IMR-90 (cell line): Measurements from ENCODE around the gene ENTPD1. TPM values are rescaled to one million over a fixed set of nuclear protein-coding genes. Genes with fewer than 3 reads are reported as not detected.

Experiments
- ATAC-seq: fragments of 200-7000 bp; cut with Tn5 transposase; 2 replicates; pipeline ENCODE4 v1.9.1; 2020; ENCODE audit warnings: low read depth, mild to moderate bottlenecking, moderate library complexity
- BruUV-seq: library from RNA; stranded (reverse); fragments of 400-500 nt; replicated peaks from 2 replicates; lab custom pipeline; 2021; lab: Mats Ljungman, UMichigan
- CTCF ChIA-PET: fragments of 300-600 bp; formaldehyde crosslinking; extraction: SDS; loops from one replicate; lab custom pipeline; 2021; ENCODE audit warnings: antibody characterized with exemption; lab: Yijun Ruan, JAX
- POLR2A ChIA-PET: fragments of 300-600 bp; sonication (Branson Sonifier 250); formaldehyde crosslinking; loops from one replicate; lab custom pipeline; 2022; ENCODE audit warnings: antibody characterized with exemption; ENCODE audit not compliant: unreplicated experiment; lab: Charles Lee
- DNase-seq: peaks from one replicate; pipeline ENCODE4 v3.0.0; 2013
- H2AFZ ChIP-seq: replicated peaks from 2 replicates; pipeline ENCODE3; 2013; ENCODE audit warnings: low read length, mild to moderate bottlenecking; ENCODE audit not compliant: poor library complexity
- H2AK5ac ChIP-seq: 2 replicates; pipeline ENCODE4 v1.6.1; 2013; ENCODE audit warnings: low read depth, low read length, inconsistent platforms
- H2AK9ac ChIP-seq: replicated peaks from 2 replicates; pipeline ENCODE3; 2013; ENCODE audit warnings: mild to moderate bottlenecking, low read depth, low read length, moderate library complexity; ENCODE audit not compliant: poor library complexity
- H2BK120ac ChIP-seq: 2 replicates; pipeline ENCODE4 v1.6.1; 2013; ENCODE audit warnings: low read depth, low read length, inconsistent platforms
- H2BK15ac ChIP-seq: 3 replicates; pipeline ENCODE4 v1.6.1; 2013; ENCODE audit warnings: low read depth, low read length, inconsistent platforms
- H2BK20ac ChIP-seq: 2 replicates; pipeline ENCODE4 v1.6.1; 2013; ENCODE audit warnings: low read depth, mild to moderate bottlenecking, inconsistent platforms, low read length, moderate library complexity
- H2BK5ac ChIP-seq: 2 replicates; pipeline ENCODE4 v1.6.1; 2013; ENCODE audit warnings: mild to moderate bottlenecking, low read depth, low read length, inconsistent platforms; ENCODE audit not compliant: poor library complexity, severe bottlenecking
- H3K14ac ChIP-seq: replicated peaks from 2 replicates; pipeline ENCODE4 v1.6.1; 2013; ENCODE audit warnings: low read depth, low read length, inconsistent platforms
- H3K18ac ChIP-seq: 2 replicates; pipeline ENCODE4 v1.6.1; 2013; ENCODE audit warnings: low read depth, low read length, control low read depth
- H3K23ac ChIP-seq: 2 replicates; pipeline ENCODE4 v1.6.1; 2013; ENCODE audit warnings: low read depth, low read length, inconsistent platforms
- H3K27ac ChIP-seq: 2 replicates; pipeline ENCODE4 v1.5.1; 2013; ENCODE audit warnings: mild to moderate bottlenecking, control low read depth, low read length; ENCODE audit not compliant: insufficient read depth
- H3K27me3 ChIP-seq: 2 replicates; pipeline ENCODE4 v1.6.1; 2013; ENCODE audit warnings: low read length; ENCODE audit not compliant: control insufficient read depth, insufficient read depth
- H3K36me3 ChIP-seq: 2 replicates; pipeline ENCODE4 v1.6.1; 2013; ENCODE audit warnings: low read length, mixed read lengths; ENCODE audit not compliant: control insufficient read depth, insufficient read depth
- H3K4ac ChIP-seq: 2 replicates; pipeline ENCODE4 v1.6.1; 2013; ENCODE audit warnings: low read depth, low read length, inconsistent platforms
- H3K4me1 ChIP-seq: 2 replicates; pipeline ENCODE4 v1.6.1; 2013; ENCODE audit warnings: low read length, mixed read lengths; ENCODE audit not compliant: control insufficient read depth, insufficient read depth
- H3K4me2 ChIP-seq: 2 replicates; pipeline ENCODE4 v1.6.1; 2013; ENCODE audit warnings: low read depth, mild to moderate bottlenecking, control low read depth, low read length, moderate library complexity
- H3K4me3 ChIP-seq: 2 replicates; pipeline ENCODE4 v1.5.1; 2013; ENCODE audit warnings: low read depth, mild to moderate bottlenecking, control low read depth, low read length, moderate library complexity; ENCODE audit not compliant: insufficient read depth
- H3K56ac ChIP-seq: 2 replicates; pipeline ENCODE4 v1.6.1; 2013; ENCODE audit warnings: low read length, inconsistent platforms; ENCODE audit not compliant: insufficient read depth; ENCODE audit errors: extremely low read depth
- H3K79me1 ChIP-seq, 2 experiments: 2 replicates each; pipeline ENCODE4 v1.6.1; 2013; ENCODE audit warnings: low read length in 2 of 2, inconsistent platforms in 1 of 2, low read depth in 1 of 2
- H3K9ac ChIP-seq: 2 replicates; pipeline ENCODE4 v1.6.1; 2013; ENCODE audit warnings: low read depth, low read length, control low read depth
- H3K9me1 ChIP-seq: 2 replicates; pipeline ENCODE4 v1.6.1; 2013; ENCODE audit warnings: low read length, inconsistent platforms; ENCODE audit not compliant: insufficient read depth
- H3K9me3 ChIP-seq: 2 replicates; pipeline ENCODE4 v1.6.1; 2013; ENCODE audit warnings: low read length; ENCODE audit not compliant: control insufficient read depth, insufficient read depth
- H4K20me1 ChIP-seq: 2 replicates; pipeline ENCODE4 v1.6.1; 2013; ENCODE audit warnings: low read length, inconsistent platforms; ENCODE audit not compliant: insufficient read depth
- H4K5ac ChIP-seq: 2 replicates; pipeline ENCODE4 v1.6.1; 2013; ENCODE audit warnings: mild to moderate bottlenecking, low read depth, low read length, control low read depth
- H4K8ac ChIP-seq, 2 experiments: 2 replicates each; pipeline ENCODE4 v1.6.1; 2013; ENCODE audit warnings: low read depth in 2 of 2, low read length in 2 of 2, control low read depth in 1 of 2, inconsistent platforms in 1 of 2
- H4K91ac ChIP-seq: 2 replicates; pipeline ENCODE4 v1.6.1; 2013; ENCODE audit warnings: low read depth, low read length, inconsistent platforms; ENCODE audit not compliant: insufficient read depth
- CEBPB ChIP-seq: IDR thresholded peaks from 2 replicates; pipeline ENCODE4 v1.6.1; 2012; ENCODE audit warnings: low read depth, low read length, improper control_type of control experiment
- MXI1 ChIP-seq: IDR thresholded peaks from 2 replicates; pipeline ENCODE4 v1.6.1; 2012; ENCODE audit warnings: low read depth, mild to moderate bottlenecking, low read length, moderate library complexity, borderline replicate concordance
- NFE2L2 ChIP-seq: fragments of 150-350 bp; IDR thresholded peaks from 2 replicates; pipeline ENCODE4 v1.6.1; 2016; ENCODE audit warnings: low read depth, mild to moderate bottlenecking, low read length
- RAD21 ChIP-seq: IDR thresholded peaks from 2 replicates; pipeline ENCODE4 v1.6.1; 2012; ENCODE audit warnings: low read length, improper control_type of control experiment
- RCOR1 ChIP-seq: IDR thresholded peaks from 2 replicates; pipeline ENCODE4 v1.6.1; 2012; ENCODE audit warnings: mild to moderate bottlenecking, low read length, improper control_type of control experiment; ENCODE audit not compliant: insufficient replicate concordance
- whole genome bisulfite sequencing, 2 experiments: methylation state at CpG; one replicate each; pipeline versions ENCODE4 v1.1.5 to v1.1.7; 2013; ENCODE audit warnings: missing lambda C conversion rate in 2 of 2; ENCODE audit not compliant: insufficient read length in 1 of 2; ENCODE audit errors: extremely low coverage in 2 of 2; 5-methylcytosine and 5-hydroxymethylcytosine counted together
- dilution Hi-C: fragments of 300-500 bp; cut with HindIII; formaldehyde crosslinking; loops from one replicate; pipeline ENCODE4 v1.14.3; 2018; ENCODE audit warnings: low sequenced_read_pairs; ENCODE audit not compliant: unreplicated experiment
- in situ Hi-C: fragments of 300-500 bp; cut with MboI; formaldehyde crosslinking; loops from 3 replicates; pipeline ENCODE4 v1.14.3; 2019; ENCODE audit warnings: low sequenced_read_pairs, inconsistent platforms, mixed read lengths
- intact Hi-C: fragments of 100-400 bp; cut with micrococcal nuclease; formaldehyde crosslinking; loops from 2 replicates; pipeline ENCODE4 v1.10.0; 2022
- polyA plus RNA-seq, 3 experiments: library from polyadenylated mRNA; depleted of rRNA; stranded (reverse); fragments of >200 nt; gene quantifications; 2 replicates each; pipeline ENCODE4 v1.2.3, GENCODE V29; 2012; ENCODE audit warnings: low replicate concordance in 1 of 3
- total RNA-seq: library from RNA; depleted of rRNA; stranded (reverse); fragments of >200 nt; gene quantifications from 2 replicates; pipeline ENCODE4 v1.2.3, GENCODE V29; 2012

ENTPD1 gene
- total and polyA plus RNA-seq, 2 of the 4 experiments (the other 2 are of a cell fraction), result under 0.01 TPM; not detected in 1

- H3K79me1 ChIP-seq, result no peaks in the 10 kb centered on the region
- H3K9me1 ChIP-seq, result no peaks in the 10 kb centered on the region
- no peak overlapping the region for H2AK9ac ChIP-seq
- H3K36me3 ChIP-seq, result no peaks in the 10 kb centered on the region
- H3K9ac ChIP-seq, result no peak overlapping the region
- no TSS peak for BruUV-seq
- no peak overlapping the region for H3K4me3 ChIP-seq
- H2BK15ac ChIP-seq, result no peak overlapping the region
- H2BK20ac ChIP-seq, result no peak overlapping the region
- no peaks in the 10 kb centered on the region for H4K20me1 ChIP-seq
- no peak overlapping the region for H2AFZ ChIP-seq
- no peak overlapping the region for H2AK5ac ChIP-seq
- WGBS, 2 experiments, result no CpG with 5 or more reads among the region's 2 CpGs
- dilution Hi-C loops, result no loop called here
- H3K56ac ChIP-seq, result no peak overlapping the region
- H3K27ac ChIP-seq, result no peak overlapping the region
- no peak overlapping the region for H3K4ac ChIP-seq
- H3K9me3 ChIP-seq, result no peaks in the 10 kb centered on the region
- TF ChIP-seq RCOR1, result no peak
- no peak for TF ChIP-seq CEBPB
- TF ChIP-seq MXI1, result no peak
- TF ChIP-seq RAD21, result no peak
- no peak for TF ChIP-seq NFE2L2
- H3K4me2 ChIP-seq, result no peak overlapping the region
- no peak for ATAC-seq
- H3K14ac ChIP-seq, result no peak overlapping the region
- H3K23ac ChIP-seq, result no peak overlapping the region
- H3K18ac ChIP-seq, result no peak overlapping the region
- ChIA-PET POLR2A (no interaction called here), CTCF (interaction anchor here (0.6 to 0.8 kb wide), 2 partner anchors 187 to 371 kb away, joined by 3 to 6 read pairs; partner anchors contain the start of gene TCTN3)
- intact Hi-C loops, result no loop called here
- H2BK120ac ChIP-seq, result no peak overlapping the region
- H3K4me1 ChIP-seq, result no peaks in the 10 kb centered on the region
- H2BK5ac ChIP-seq, result no peak overlapping the region
- in situ Hi-C loops, result no loop called here
- H4K5ac ChIP-seq, result no peak overlapping the region
- DNase-seq, result no peak
- H3K27me3 ChIP-seq, result no peaks in the 10 kb centered on the region
- no peak overlapping the region for H4K91ac ChIP-seq
- H4K8ac ChIP-seq, result no peak overlapping the region
Observed at GRCh38 chr10:95880704-95881103, 124.7 kb downstream of the ENTPD1 start.
